A549 (cell line): ENCODE results near the gene EBF3.

Source experiments
- BHLHE40 ChIP-seq: IDR thresholded peaks from 2 replicates; pipeline ENCODE4 v1.6.1; 2012; ENCODE audit warnings: low read depth, low read length, inconsistent platforms
- CHD2 ChIP-seq: fragments of 150-350 bp; IDR thresholded peaks from 2 replicates; pipeline ENCODE4 v1.6.1; 2014; ENCODE audit warnings: low read length; ENCODE audit not compliant: partially characterized antibody
- CHD4 ChIP-seq: fragments of 200-600 bp; sonication (generic); IDR thresholded peaks from 2 replicates; pipeline ENCODE4 v1.6.1; 2016; ENCODE audit warnings: antibody characterized with exemption, mild to moderate bottlenecking, borderline replicate concordance
- KDM1A ChIP-seq: fragments of 200-600 bp; sonication (generic); IDR thresholded peaks from 2 replicates; pipeline ENCODE4 v1.6.1; 2016; ENCODE audit warnings: low read depth, mild to moderate bottlenecking
- RAD21 ChIP-seq, 2 experiments: fragments of >200 bp in 1 of 2; sonication (Bioruptor Twin) in 1 of 2; formaldehyde crosslinking in 1 of 2; IDR thresholded peaks in 1 of 2; conservative IDR thresholded peaks in 1 of 2; 2 replicates in 1 of 2; 3 replicates in 1 of 2; pipeline ENCODE4 v1.6.1; 2012 to 2018; ENCODE audit warnings: inconsistent platforms in 1 of 2
- TF ChIP-seq, protein P1 (sequence below): fragments of >200 bp; sonication (Bioruptor Twin); formaldehyde crosslinking; IDR thresholded peaks from 3 replicates; pipeline ENCODE4 v1.5.1; 2016
- TF ChIP-seq, protein P2 (sequence below): fragments of 450-650 bp; IDR thresholded peaks from 2 replicates; pipeline ENCODE4 v1.6.1; 2014; ENCODE audit warnings: antibody characterized with exemption

DNA sequence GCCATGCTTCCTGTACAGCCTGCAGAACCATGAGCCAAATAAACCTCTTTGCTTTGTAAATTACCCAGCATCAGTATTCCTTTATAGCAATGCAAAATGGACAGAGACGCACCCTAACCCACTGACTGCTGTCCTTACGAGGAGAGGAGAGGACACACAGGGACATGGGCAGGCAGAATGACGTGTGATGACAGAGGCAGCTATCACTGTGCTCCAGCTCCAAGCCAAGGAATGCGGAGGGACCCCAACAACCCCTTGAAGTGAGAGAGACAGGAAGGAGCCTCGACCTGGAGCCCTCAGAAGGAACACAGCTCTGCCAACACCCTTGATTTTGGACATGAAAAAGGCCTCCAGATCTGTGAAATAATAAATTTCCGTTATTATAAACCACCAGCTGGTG is 46.6 kb upstream of the EBF3 start:
- TF ChIP-seq CHD4 (no peak), KDM1A (no peak), CHD2 (no peak), BHLHE40 (no peak), RAD21 (conservative IDR thresholded peaks at IDR 0.05 in 1 of 2, IDR thresholded peaks at IDR 0.05 in 1 of 2) (no peak)
- TF ChIP-seq, protein P1, sequence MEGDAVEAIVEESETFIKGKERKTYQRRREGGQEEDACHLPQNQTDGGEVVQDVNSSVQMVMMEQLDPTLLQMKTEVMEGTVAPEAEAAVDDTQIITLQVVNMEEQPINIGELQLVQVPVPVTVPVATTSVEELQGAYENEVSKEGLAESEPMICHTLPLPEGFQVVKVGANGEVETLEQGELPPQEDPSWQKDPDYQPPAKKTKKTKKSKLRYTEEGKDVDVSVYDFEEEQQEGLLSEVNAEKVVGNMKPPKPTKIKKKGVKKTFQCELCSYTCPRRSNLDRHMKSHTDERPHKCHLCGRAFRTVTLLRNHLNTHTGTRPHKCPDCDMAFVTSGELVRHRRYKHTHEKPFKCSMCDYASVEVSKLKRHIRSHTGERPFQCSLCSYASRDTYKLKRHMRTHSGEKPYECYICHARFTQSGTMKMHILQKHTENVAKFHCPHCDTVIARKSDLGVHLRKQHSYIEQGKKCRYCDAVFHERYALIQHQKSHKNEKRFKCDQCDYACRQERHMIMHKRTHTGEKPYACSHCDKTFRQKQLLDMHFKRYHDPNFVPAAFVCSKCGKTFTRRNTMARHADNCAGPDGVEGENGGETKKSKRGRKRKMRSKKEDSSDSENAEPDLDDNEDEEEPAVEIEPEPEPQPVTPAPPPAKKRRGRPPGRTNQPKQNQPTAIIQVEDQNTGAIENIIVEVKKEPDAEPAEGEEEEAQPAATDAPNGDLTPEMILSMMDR = no peak
- TF ChIP-seq, protein P2, sequence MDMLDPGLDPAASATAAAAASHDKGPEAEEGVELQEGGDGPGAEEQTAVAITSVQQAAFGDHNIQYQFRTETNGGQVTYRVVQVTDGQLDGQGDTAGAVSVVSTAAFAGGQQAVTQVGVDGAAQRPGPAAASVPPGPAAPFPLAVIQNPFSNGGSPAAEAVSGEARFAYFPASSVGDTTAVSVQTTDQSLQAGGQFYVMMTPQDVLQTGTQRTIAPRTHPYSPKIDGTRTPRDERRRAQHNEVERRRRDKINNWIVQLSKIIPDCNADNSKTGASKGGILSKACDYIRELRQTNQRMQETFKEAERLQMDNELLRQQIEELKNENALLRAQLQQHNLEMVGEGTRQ = no peak
